CD4-positive, CD25-positive, alpha-beta regulatory T cell (primary cell): ENCODE measurements around the gene CRABP1. TPM values are rescaled to one million over a fixed set of nuclear protein-coding genes. Genes with fewer than 3 reads are reported as not detected.

Source experiments
- ATAC-seq, 2 donors: fragments of 150-1000 bp; cut with Tn5 transposase; one replicate each; pipeline ENCODE4 v1.10.0; 2021; ENCODE audit warnings: low read depth in 2 of 2, moderate number of reproducible peaks in 2 of 2, moderate library complexity in 1 of 2
- DNase-seq, 3 donors: peaks; one replicate each; pipeline versions ENCODE4 v3.0.0 to v3.0.0-alpha.2; 2012 to 2022; ENCODE audit warnings: mixed read lengths in 1 of 3
- H3K27ac ChIP-seq: one replicate; pipeline ENCODE4 v1.7.0; 2013; ENCODE audit warnings: mild to moderate bottlenecking, low read length; ENCODE audit not compliant: insufficient read depth, poor library complexity, severe bottlenecking
- H3K27me3 ChIP-seq: one replicate; pipeline ENCODE4 v1.7.0; 2013; ENCODE audit warnings: low read length; ENCODE audit not compliant: control insufficient read depth, insufficient read depth
- H3K36me3 ChIP-seq: one replicate; pipeline ENCODE4 v1.7.0; 2013; ENCODE audit warnings: mild to moderate bottlenecking, low read length, moderate library complexity; ENCODE audit not compliant: control insufficient read depth, insufficient read depth
- H3K4me1 ChIP-seq: 2 replicates; pipeline ENCODE4 v1.7.0; 2013; ENCODE audit warnings: mild to moderate bottlenecking, low read length; ENCODE audit not compliant: insufficient read depth, control insufficient read depth, poor library complexity, severe bottlenecking
- H3K4me3 ChIP-seq: one replicate; pipeline ENCODE4 v1.7.0; 2013; ENCODE audit warnings: low read depth, mild to moderate bottlenecking, low read length, moderate library complexity
- H3K9me3 ChIP-seq, 2 experiments: 1 replicate in 1 of 2; 2 replicates in 1 of 2; pipeline ENCODE4 v1.7.0; 2013; ENCODE audit warnings: low read length in 2 of 2, mild to moderate bottlenecking in 1 of 2, moderate library complexity in 1 of 2; ENCODE audit not compliant: control insufficient read depth in 2 of 2
- H3K27ac Mint-ChIP-seq, 3 donors: one replicate each; pipeline ENCODE4 v1.8.0; 2020 to 2022; ENCODE audit warnings: mild to moderate bottlenecking in 3 of 3, mixed read lengths in 3 of 3, moderate library complexity in 2 of 3
- H3K27me3 Mint-ChIP-seq: one replicate; pipeline ENCODE4 v1.8.0; 2022; ENCODE audit warnings: mild to moderate bottlenecking, mixed read lengths
- H3K36me3 Mint-ChIP-seq: one replicate; pipeline ENCODE4 v1.8.0; 2020; ENCODE audit warnings: mixed read lengths
- H3K4me1 Mint-ChIP-seq, 4 donors: one replicate each; pipeline ENCODE4 v1.8.0; 2020 to 2022; ENCODE audit warnings: mixed read lengths in 4 of 4, mild to moderate bottlenecking in 1 of 4
- H3K4me3 Mint-ChIP-seq, 4 donors: one replicate each; pipeline ENCODE4 v1.8.0; 2020 to 2022; ENCODE audit warnings: mild to moderate bottlenecking in 4 of 4, mixed read lengths in 4 of 4, moderate library complexity in 3 of 4
- H3K9me3 Mint-ChIP-seq, 7 donors: one replicate each; pipeline ENCODE4 v1.8.0; 2020 to 2022; ENCODE audit warnings: mixed read lengths in 7 of 7, mild to moderate bottlenecking in 3 of 7, moderate library complexity in 2 of 7
- polyA plus RNA-seq, 4 donors: library from polyadenylated mRNA; unstranded; fragments of 300-500 nt; fragmentation: Illumina TruSeq; gene quantifications; one replicate each; pipeline ENCODE4 v1.2.3, GENCODE V29; 2021
- total RNA-seq: library from RNA; stranded (reverse); gene quantifications from one replicate; pipeline ENCODE4 v1.2.3, GENCODE V29; 2022

Gene CRABP1
- total and polyA plus RNA-seq, 5 donors from 2014 or later: not detected

DNA sequence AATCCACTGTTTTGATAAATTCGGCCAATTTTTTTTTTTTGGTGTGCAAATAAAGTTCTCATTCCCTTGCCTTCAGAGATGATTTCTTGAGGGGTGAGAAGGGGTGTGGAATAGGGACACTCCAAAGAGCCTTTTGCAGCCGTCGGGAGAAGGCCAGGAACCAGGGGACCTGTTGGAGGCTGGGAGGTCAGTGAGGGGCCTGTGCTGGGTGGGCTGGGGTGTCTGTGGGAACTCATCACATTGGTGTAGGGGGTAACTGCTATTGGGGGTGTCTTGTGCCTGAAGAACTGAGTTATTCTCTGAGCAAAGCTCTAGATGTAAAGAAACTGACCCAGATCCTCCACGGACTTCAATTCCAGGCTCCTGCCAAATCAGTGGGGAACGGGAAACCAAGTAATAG lies 27.2 kb upstream of the CRABP1 start:
- H3K9me3 ChIP-seq: no peaks in the 10 kb centered on the region
- H3K9me3 Mint-ChIP-seq: no peaks in the 10 kb centered on the region
- no peaks in the 10 kb centered on the region for H3K4me1 Mint-ChIP-seq
- no peak overlapping the region for H3K27ac Mint-ChIP-seq
- H3K36me3 Mint-ChIP-seq: no peaks in the 10 kb centered on the region
- no peak overlapping the region for H3K4me3 Mint-ChIP-seq
- H3K27me3 Mint-ChIP-seq: peaks cover 35% of the 10 kb centered on the region
- DNase-seq (no peak), ATAC-seq (no peak)
- H3K4me3 ChIP-seq: no peak overlapping the region
- H3K36me3 ChIP-seq: no peaks in the 10 kb centered on the region
- H3K4me1 ChIP-seq: no peaks in the 10 kb centered on the region
- peaks cover 6% of the 10 kb centered on the region for H3K27me3 ChIP-seq
- no peak overlapping the region for H3K27ac ChIP-seq

GRCh38 chr15:78313383-78313782 lies 26.8 kb upstream of the CRABP1 start:
- H3K27me3 Mint-ChIP-seq: peaks cover 35% of the 10 kb centered on the region
- no peak overlapping the region for H3K27ac Mint-ChIP-seq
- Histone ChIP-seq H3K4me3 (no peak overlapping the region), H3K27me3 (peaks cover 3% of the 10 kb centered on the region), H3K9me3 (no peaks in the 10 kb centered on the region), H3K4me1 (no peaks in the 10 kb centered on the region), H3K27ac (no peak overlapping the region), H3K36me3 (no peaks in the 10 kb centered on the region)
- ATAC-seq (no peak), DNase-seq (no peak)
- H3K36me3 Mint-ChIP-seq: no peaks in the 10 kb centered on the region
- H3K4me1 Mint-ChIP-seq: no peaks in the 10 kb centered on the region
- H3K4me3 Mint-ChIP-seq: no peak overlapping the region
- no peaks in the 10 kb centered on the region for H3K9me3 Mint-ChIP-seq

DNA sequence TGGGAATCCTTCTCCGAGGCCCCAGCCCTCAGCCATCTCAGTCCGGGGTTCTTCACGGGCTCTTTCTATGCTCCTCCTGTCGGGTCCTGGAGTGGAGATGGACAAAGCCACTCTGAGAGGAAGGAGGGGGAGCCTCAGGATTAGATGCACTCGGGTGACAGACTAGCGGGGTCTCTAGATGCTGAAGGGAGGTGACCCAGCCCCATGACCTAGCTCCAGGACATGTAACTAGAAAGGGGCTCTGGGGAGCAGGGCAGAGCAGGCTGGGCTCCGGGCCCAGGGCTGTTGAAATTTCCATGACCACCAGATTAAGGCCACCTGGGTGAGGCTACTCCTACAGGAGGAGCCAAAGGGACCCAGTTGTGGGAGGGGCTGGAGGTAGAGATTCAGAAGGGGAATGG lies 26.0 kb upstream of the CRABP1 start:
- ATAC-seq: no peak

DNA sequence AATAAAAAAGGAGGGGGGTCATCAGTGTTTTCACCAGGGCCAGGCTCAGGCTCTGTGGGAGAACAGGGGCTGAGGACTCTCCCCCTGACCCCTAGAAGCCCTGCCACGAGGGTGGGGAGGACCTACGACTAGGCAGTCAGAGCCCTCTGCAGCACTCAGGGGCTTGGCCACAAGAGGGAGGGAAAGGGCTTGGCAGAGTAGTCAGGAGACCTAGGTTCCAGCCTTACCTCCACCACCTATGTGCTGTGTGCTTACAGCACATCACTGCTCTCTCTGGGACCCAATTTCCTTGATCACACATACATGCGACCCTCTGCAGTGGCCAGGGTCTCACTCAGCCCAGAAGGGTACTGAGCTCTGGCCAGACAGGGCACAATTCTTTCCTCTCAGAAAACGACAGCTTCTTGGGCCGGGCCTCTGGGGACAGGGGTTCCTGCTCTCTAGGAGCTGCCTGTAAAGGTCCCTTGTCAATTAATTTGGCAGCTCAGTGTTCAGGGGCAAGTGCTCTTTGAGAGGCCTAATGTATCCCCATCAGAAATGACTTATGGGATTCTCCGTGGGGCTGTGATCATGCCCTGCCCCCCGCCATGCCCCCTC lies 24.4 kb upstream of the CRABP1 start:
- Histone ChIP-seq H3K4me3 (no peak overlapping the region), H3K9me3 (no peaks in the 10 kb centered on the region), H3K4me1 (no peaks in the 10 kb centered on the region), H3K27ac (no peak overlapping the region), H3K36me3 (no peaks in the 10 kb centered on the region), H3K27me3 (no peaks in the 10 kb centered on the region)
- Mint-ChIP-seq H3K9me3 (no peaks in the 10 kb centered on the region), H3K27me3 (peaks cover 31% of the 10 kb centered on the region), H3K4me3 (no peak overlapping the region), H3K4me1 (no peaks in the 10 kb centered on the region), H3K27ac (no peak overlapping the region), H3K36me3 (no peaks in the 10 kb centered on the region)
- DNase-seq: no peak
- ATAC-seq: no peak

More for the DNA sequence above, 26.0 kb upstream of the CRABP1 start:
- Histone ChIP-seq H3K36me3 (no peaks in the 10 kb centered on the region), H3K9me3 (no peaks in the 10 kb centered on the region), H3K27me3 (peaks cover 2% of the 10 kb centered on the region), H3K27ac (no peak overlapping the region), H3K4me1 (no peaks in the 10 kb centered on the region), H3K4me3 (no peak overlapping the region)
- DNase-seq: no peak
- Mint-ChIP-seq H3K4me1 (no peaks in the 10 kb centered on the region), H3K27ac (no peak overlapping the region), H3K9me3 (no peaks in the 10 kb centered on the region), H3K27me3 (peaks cover 39% of the 10 kb centered on the region), H3K4me3 (no peak overlapping the region), H3K36me3 (no peaks in the 10 kb centered on the region)

- no peak overlapping the region for H3K27ac ChIP-seq
- Mint-ChIP-seq H3K36me3 (no peaks in the 10 kb centered on the region), H3K4me3 (no peak overlapping the region), H3K27ac (no peak overlapping the region), H3K9me3 (no peaks in the 10 kb centered on the region), H3K4me1 (no peaks in the 10 kb centered on the region), H3K27me3 (peaks cover 25% of the 10 kb centered on the region)
- H3K4me1 ChIP-seq: no peaks in the 10 kb centered on the region
- ATAC-seq (no peak), DNase-seq (no peak)
- no peak overlapping the region for H3K4me3 ChIP-seq
- H3K36me3 ChIP-seq: no peaks in the 10 kb centered on the region
- H3K27me3 ChIP-seq: no peaks in the 10 kb centered on the region
- H3K9me3 ChIP-seq: no peaks in the 10 kb centered on the region
Observed at GRCh38 chr15:78316283-78317083, 23.7 kb upstream of the CRABP1 start.

- ATAC-seq (no peak), DNase-seq (no peak)
- Mint-ChIP-seq H3K27me3 (peaks cover 23% of the 10 kb centered on the region), H3K4me3 (no peak overlapping the region), H3K27ac (no peak overlapping the region), H3K4me1 (no peaks in the 10 kb centered on the region), H3K36me3 (no peaks in the 10 kb centered on the region), H3K9me3 (no peaks in the 10 kb centered on the region)
- Histone ChIP-seq H3K4me3 (no peak overlapping the region), H3K27ac (no peak overlapping the region), H3K4me1 (no peaks in the 10 kb centered on the region), H3K27me3 (no peaks in the 10 kb centered on the region), H3K36me3 (no peaks in the 10 kb centered on the region), H3K9me3 (no peaks in the 10 kb centered on the region)
Observed at GRCh38 chr15:78317145-78317836, 22.9 kb upstream of the CRABP1 start.

GRCh38 chr15:78319588-78319987 lies 20.6 kb upstream of the CRABP1 start:
- Histone ChIP-seq H3K4me3 (no peak overlapping the region), H3K27me3 (no peaks in the 10 kb centered on the region), H3K4me1 (no peaks in the 10 kb centered on the region), H3K9me3 (no peaks in the 10 kb centered on the region), H3K36me3 (no peaks in the 10 kb centered on the region), H3K27ac (no peak overlapping the region)
- Mint-ChIP-seq H3K36me3 (no peaks in the 10 kb centered on the region), H3K4me1 (no peaks in the 10 kb centered on the region), H3K27me3 (peaks cover 14% of the 10 kb centered on the region), H3K27ac (no peak overlapping the region), H3K9me3 (no peaks in the 10 kb centered on the region), H3K4me3 (no peak overlapping the region)
- no peak for DNase-seq
- ATAC-seq: no peak
